ENCODE data around the gene TMIE.

DNA sequence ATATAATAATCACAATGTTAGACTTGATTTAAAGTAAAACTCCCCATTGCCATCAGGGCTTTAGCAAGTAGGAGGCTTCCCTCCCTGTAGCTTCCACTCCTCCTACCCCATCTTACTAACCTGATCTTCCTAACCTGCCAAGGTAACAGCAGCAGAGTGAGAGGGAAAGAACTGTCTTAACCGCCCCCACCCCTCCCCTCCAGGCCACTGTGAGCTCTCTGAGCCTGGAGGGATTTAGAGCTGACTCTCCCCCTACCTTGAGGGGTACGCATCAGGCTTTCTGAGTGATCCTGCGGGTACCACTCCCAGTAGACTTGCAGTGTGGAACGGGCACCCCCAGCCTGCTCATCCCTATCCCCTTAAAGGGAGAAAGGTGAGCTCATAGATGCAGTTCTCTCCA lies 27.8 kb downstream of the TMIE start:
- TF ChIP-seq CTCF (IDR thresholded peaks at IDR 0.05; ENCODE audit: low read depth, low read length): no peak
- TF ChIP-seq EZH2phosphoT487 (IDR thresholded peaks at IDR 0.05; ENCODE audit: low read depth): no peak
